HCT116 (cell line): Measurements from ENCODE around the gene ANAPC2. TPM values are rescaled to one million over a fixed set of nuclear protein-coding genes. Genes with fewer than 3 reads are reported as not detected.

Source experiments
- ATAC-seq: fragments of 200-7000 bp; cut with Tn5 transposase; 2 replicates; pipeline ENCODE4 v1.9.1; 2020; ENCODE audit warnings: mild to moderate bottlenecking, moderate library complexity
- BruUV-seq: library from RNA; stranded (reverse); fragments of 400-500 nt; replicated peaks from 2 replicates; lab custom pipeline; 2021; lab: Mats Ljungman, UMichigan
- CTCF ChIA-PET: fragments of 300-600 bp; sonication (Branson Sonifier 250); formaldehyde crosslinking; loops from one replicate; lab custom pipeline; 2021; ENCODE audit warnings: antibody characterized with exemption; lab: Charles Lee
- POLR2A ChIA-PET: fragments of 300-600, 350-600 bp; sonication (Branson Sonifier 250); formaldehyde crosslinking; loops from one replicate; lab custom pipeline; 2021; ENCODE audit warnings: antibody characterized with exemption; lab: Charles Lee
- RAD21 ChIA-PET, 2 experiments: fragments of 300-600 bp; sonication (Branson Sonifier 250); formaldehyde crosslinking; loops; one replicate each; lab custom pipeline; 2023; ENCODE audit warnings: low total read pairs in 2 of 2; ENCODE audit not compliant: uncharacterized antibody in 2 of 2, unreplicated experiment in 2 of 2, low non-redundant PET in 1 of 2; lab: Charles Lee
- DNase-seq: peaks from one replicate; pipeline ENCODE4 v3.0.0-alpha.2; 2010; ENCODE audit warnings: low read depth, low spot score
- H2AFZ ChIP-seq: fragments of 200-600 bp; shearing (Covaris generic), sonication (generic); 2 replicates; pipeline ENCODE4 v1.6.1; 2017; ENCODE audit warnings: low read depth, mixed run types, mixed read lengths, antibody characterized with exemption, low read length; ENCODE audit not compliant: poor library complexity, severe bottlenecking
- H3K27ac ChIP-seq: 2 replicates; pipeline ENCODE4 v1.5.1; 2012; ENCODE audit warnings: low read depth, low read length
- H3K27me3 ChIP-seq: fragments of 200-600 bp; sonication (generic); 2 replicates; pipeline ENCODE4 v1.6.1; 2016; ENCODE audit warnings: mixed run types, low read length, mixed read lengths; ENCODE audit not compliant: insufficient read depth
- H3K36me3 ChIP-seq, 2 experiments: fragments of 200-500 bp in 1 of 2; fragments of 200-600 bp in 1 of 2; sonication (Bioruptor generic) in 1 of 2; sonication (generic) in 1 of 2; 2 replicates each; pipeline versions ENCODE4 v1.5.1 to v1.6.1; 2014 to 2016; ENCODE audit warnings: low read length in 2 of 2, inconsistent platforms in 1 of 2, mixed read lengths in 1 of 2, mixed run types in 1 of 2; ENCODE audit not compliant: insufficient read depth in 2 of 2, control insufficient read depth in 1 of 2
- H3K4me1 ChIP-seq, 2 experiments: fragments of 200-600 bp in 1 of 2; sonication (generic) in 1 of 2; 2 replicates each; pipeline versions ENCODE4 v1.5.1 to v1.6.1; 2012 to 2017; ENCODE audit warnings: low read length in 2 of 2, inconsistent platforms in 1 of 2, mild to moderate bottlenecking in 1 of 2, mixed read lengths in 1 of 2, mixed run types in 1 of 2, moderate library complexity in 1 of 2; ENCODE audit not compliant: insufficient read depth in 2 of 2, control insufficient read depth in 1 of 2
- H3K4me2 ChIP-seq: fragments of 200-600 bp; sonication (generic); 2 replicates; pipeline ENCODE4 v1.6.1; 2017; ENCODE audit warnings: mixed run types, low read length, mixed read lengths
- H3K4me3 ChIP-seq, 2 experiments: fragments of 200-600 bp in 1 of 2; sonication (generic) in 1 of 2; replicated peaks in 1 of 2; 2 replicates each; pipeline ENCODE4 v1.5.1; 2011 to 2016; ENCODE audit warnings: low read length in 2 of 2, control low read depth in 1 of 2, low read depth in 1 of 2, mild to moderate bottlenecking in 1 of 2, mixed read lengths in 1 of 2, mixed run types in 1 of 2
- H3K79me2 ChIP-seq: fragments of 200-600 bp; sonication (generic); 2 replicates; pipeline ENCODE4 v1.6.1; 2017; ENCODE audit warnings: mild to moderate bottlenecking, mixed run types, low read length, moderate library complexity, mixed read lengths; ENCODE audit not compliant: insufficient read depth
- H3K9ac ChIP-seq: fragments of 200-600 bp; sonication (generic); 2 replicates; pipeline ENCODE4 v1.6.1; 2016; ENCODE audit warnings: low read length, mixed read lengths
- H3K9me2 ChIP-seq: fragments of 200-600 bp; sonication (generic), shearing (Covaris generic); 2 replicates; pipeline ENCODE4 v1.6.1; 2017; ENCODE audit warnings: mixed run types, mild to moderate bottlenecking, moderate library complexity; ENCODE audit not compliant: insufficient read depth
- H3K9me3 ChIP-seq, 2 experiments: fragments of 200-500 bp in 1 of 2; fragments of 200-600 bp in 1 of 2; sonication (Bioruptor generic) in 1 of 2; sonication (generic) in 1 of 2; 2 replicates each; pipeline ENCODE4 v1.6.1; 2014 to 2017; ENCODE audit warnings: low read length in 2 of 2, mixed read lengths in 2 of 2, inconsistent platforms in 1 of 2, low read depth in 1 of 2, mild to moderate bottlenecking in 1 of 2, mixed run types in 1 of 2, moderate library complexity in 1 of 2; ENCODE audit not compliant: control insufficient read depth in 1 of 2, insufficient read depth in 1 of 2
- H4K20me1 ChIP-seq: fragments of 200-600 bp; sonication (generic), shearing (Covaris generic); 2 replicates; pipeline ENCODE4 v1.6.1; 2017; ENCODE audit warnings: mixed run types, mild to moderate bottlenecking, moderate library complexity; ENCODE audit not compliant: insufficient read depth
- CBX3 ChIP-seq: IDR thresholded peaks from 2 replicates; pipeline ENCODE4 v1.6.1; 2012; ENCODE audit warnings: low read depth
- EGR1 ChIP-seq: IDR thresholded peaks from 2 replicates; pipeline ENCODE4 v1.6.1; 2012; ENCODE audit warnings: low read depth
- ELF1 ChIP-seq: IDR thresholded peaks from 2 replicates; pipeline ENCODE4 v1.6.1; 2012; ENCODE audit warnings: low read depth, borderline replicate concordance
- EZH2 ChIP-seq: fragments of 200-600 bp; sonication (generic); IDR thresholded peaks from 2 replicates; pipeline ENCODE4 v1.6.1; 2017; ENCODE audit warnings: antibody characterized with exemption, mixed run types
- EZH2phosphoT487 ChIP-seq: fragments of 200-600 bp; IDR thresholded peaks from 2 replicates; pipeline ENCODE4 v1.6.1; 2018; ENCODE audit warnings: antibody characterized with exemption, borderline replicate concordance
- FOSL1 ChIP-seq: IDR thresholded peaks from 2 replicates; pipeline ENCODE4 v1.6.1; 2012; ENCODE audit warnings: low read depth
- JUND ChIP-seq: IDR thresholded peaks from 2 replicates; pipeline ENCODE4 v1.6.1; 2012
- MAX ChIP-seq: IDR thresholded peaks from 2 replicates; pipeline ENCODE4 v1.6.1; 2012
- POLR2AphosphoS5 ChIP-seq: IDR thresholded peaks from 2 replicates; pipeline ENCODE4 v1.6.1; 2011; ENCODE audit warnings: mild to moderate bottlenecking, low read depth, low read length, moderate library complexity
- RAD21 ChIP-seq: IDR thresholded peaks from 2 replicates; pipeline ENCODE4 v1.6.1; 2012; ENCODE audit warnings: low read depth, mild to moderate bottlenecking
- REST ChIP-seq: IDR thresholded peaks from 2 replicates; pipeline ENCODE4 v1.6.1; 2012; ENCODE audit warnings: low read depth
- SIN3A ChIP-seq: IDR thresholded peaks from 2 replicates; pipeline ENCODE4 v1.6.1; 2012; ENCODE audit warnings: low read depth
- SRF ChIP-seq: IDR thresholded peaks from 2 replicates; pipeline ENCODE4 v1.6.1; 2012; ENCODE audit warnings: low read depth
- TCF7L2 ChIP-seq: IDR thresholded peaks from 2 replicates; pipeline ENCODE4 v1.7.0; 2011; ENCODE audit warnings: borderline replicate concordance, inconsistent platforms; ENCODE audit not compliant: insufficient read depth, insufficient read length; ENCODE audit errors: extremely low read depth
- YY1 ChIP-seq: IDR thresholded peaks from 2 replicates; pipeline ENCODE4 v1.6.1; 2011; ENCODE audit warnings: low read length, low read depth, moderate library complexity, mild to moderate bottlenecking; ENCODE audit not compliant: insufficient replicate concordance; ENCODE audit errors: extremely low read depth
- ZBTB33 ChIP-seq: IDR thresholded peaks from 2 replicates; pipeline ENCODE4 v1.6.1; 2011; ENCODE audit warnings: mild to moderate bottlenecking, low read length, moderate library complexity; ENCODE audit not compliant: insufficient replicate concordance; ENCODE audit errors: extremely low read depth
- ZFX ChIP-seq: fragments of 450-650 bp; IDR thresholded peaks from 2 replicates; pipeline ENCODE4 v1.6.1; 2017
- intact Hi-C: fragments of 100-400 bp; cut with micrococcal nuclease; formaldehyde crosslinking; loops from 2 replicates; pipeline ENCODE4 v1.10.0; 2022
- total RNA-seq: library from RNA; stranded (reverse); gene quantifications from one replicate; pipeline ENCODE4 v1.2.1, GENCODE V29; 2021; ENCODE audit not compliant: unreplicated experiment
- TF ChIP-seq, protein P1 (sequence below): IDR thresholded peaks from 2 replicates; pipeline ENCODE4 v1.6.1; 2012
- TF ChIP-seq, protein P2 (sequence below), 3 experiments: fragments of 200-600 bp in 1 of 3; sonication (generic) in 1 of 3; IDR thresholded peaks in 2 of 3; conservative IDR thresholded peaks in 1 of 3; 2 replicates each; pipeline ENCODE4 v1.5.1; 2012 to 2017; ENCODE audit warnings: low read depth in 2 of 3, low read length in 2 of 3, antibody characterized with exemption in 1 of 3, borderline replicate concordance in 1 of 3, control low read depth in 1 of 3, mild to moderate bottlenecking in 1 of 3, mixed read lengths in 1 of 3, mixed run types in 1 of 3, moderate library complexity in 1 of 3; ENCODE audit not compliant: insufficient read depth in 1 of 3

ANAPC2 gene
- total RNA-seq, 1 experiment from 2014 or later = 75.5 TPM

- no peaks in the 10 kb centered on the region; a peak in 1 of 4 replicates for H3K36me3 ChIP-seq
- CTCF ChIA-PET = interaction anchor here (0.5 kb wide), 1 partner anchor 23 kb away, joined by 5 read pairs; no protein-coding TSS in a partner anchor
- BruUV-seq = no TSS peak
- peaks cover 7 to 27% of the 10 kb centered on the region in 2 experiments for H3K4me1 ChIP-seq
- no peak overlapping the region for H3K27ac ChIP-seq
- no peaks in the 10 kb centered on the region for H3K79me2 ChIP-seq
- TF ChIP-seq MAX = no peak
- TF ChIP-seq EZH2phosphoT487 = no peak
- no peak for TF ChIP-seq POLR2AphosphoS5
- no peak for TF ChIP-seq TCF7L2
- TF ChIP-seq EZH2 = no peak
- TF ChIP-seq, protein P1, sequence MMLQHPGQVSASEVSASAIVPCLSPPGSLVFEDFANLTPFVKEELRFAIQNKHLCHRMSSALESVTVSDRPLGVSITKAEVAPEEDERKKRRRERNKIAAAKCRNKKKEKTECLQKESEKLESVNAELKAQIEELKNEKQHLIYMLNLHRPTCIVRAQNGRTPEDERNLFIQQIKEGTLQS = no peak
- no peak for TF ChIP-seq REST
- no peak for TF ChIP-seq RAD21
- TF ChIP-seq ZFX = no peak
- TF ChIP-seq SIN3A = no peak
- TF ChIP-seq FOSL1 = no peak
- no peak for TF ChIP-seq SRF
- no peak for TF ChIP-seq ZBTB33
- TF ChIP-seq EGR1 = no peak
- no peak for TF ChIP-seq CBX3
- TF ChIP-seq, protein P2, sequence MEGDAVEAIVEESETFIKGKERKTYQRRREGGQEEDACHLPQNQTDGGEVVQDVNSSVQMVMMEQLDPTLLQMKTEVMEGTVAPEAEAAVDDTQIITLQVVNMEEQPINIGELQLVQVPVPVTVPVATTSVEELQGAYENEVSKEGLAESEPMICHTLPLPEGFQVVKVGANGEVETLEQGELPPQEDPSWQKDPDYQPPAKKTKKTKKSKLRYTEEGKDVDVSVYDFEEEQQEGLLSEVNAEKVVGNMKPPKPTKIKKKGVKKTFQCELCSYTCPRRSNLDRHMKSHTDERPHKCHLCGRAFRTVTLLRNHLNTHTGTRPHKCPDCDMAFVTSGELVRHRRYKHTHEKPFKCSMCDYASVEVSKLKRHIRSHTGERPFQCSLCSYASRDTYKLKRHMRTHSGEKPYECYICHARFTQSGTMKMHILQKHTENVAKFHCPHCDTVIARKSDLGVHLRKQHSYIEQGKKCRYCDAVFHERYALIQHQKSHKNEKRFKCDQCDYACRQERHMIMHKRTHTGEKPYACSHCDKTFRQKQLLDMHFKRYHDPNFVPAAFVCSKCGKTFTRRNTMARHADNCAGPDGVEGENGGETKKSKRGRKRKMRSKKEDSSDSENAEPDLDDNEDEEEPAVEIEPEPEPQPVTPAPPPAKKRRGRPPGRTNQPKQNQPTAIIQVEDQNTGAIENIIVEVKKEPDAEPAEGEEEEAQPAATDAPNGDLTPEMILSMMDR (IDR thresholded peaks at IDR 0.05 in 2 of 3, conservative IDR thresholded peaks at IDR 0.05 in 1 of 3; ENCODE audit: borderline replicate concordance in 1 of 3, insufficient read depth in 1 of 3, low read depth in 2 of 3, low read length in 2 of 3) = no peak
- no peak for TF ChIP-seq JUND
- TF ChIP-seq ELF1 = no peak
- TF ChIP-seq YY1 = no peak
- TF ChIP-seq, all 23 proteins: peak for 0
- Histone ChIP-seq H3K9ac (no peak overlapping the region), H3K4me3 (no peak overlapping the region), H3K4me2 (no peak overlapping the region), H3K9me2 (no peaks in the 10 kb centered on the region), H2AFZ (no peak overlapping the region), H3K27me3 (no peaks in the 10 kb centered on the region), H4K20me1 (no peaks in the 10 kb centered on the region), H3K9me3 (no peaks in the 10 kb centered on the region)
- no peak for DNase-seq
- ATAC-seq = no peak
- ChIA-PET POLR2A (interaction anchor here (1.6 kb wide), 1 partner anchor 11 kb away, joined by 5 read pairs; no protein-coding TSS in a partner anchor), RAD21 (no interaction called here)
- intact Hi-C loops = no loop called here
These were observed 14.3 kb downstream of the ANAPC2 start for GRCh38 chr9:137173796-137174664.
